ENCODE data around the gene CACNA1I.

- TF ChIP-seq CTCF (IDR thresholded peaks at IDR 0.05; ENCODE audit: insufficient read depth, low read depth, low read length) = no peak
- TF ChIP-seq EZH2 (IDR thresholded peaks at IDR 0.05; ENCODE audit: insufficient read depth, low read length) = no peak
Observed at GRCh38 chr22:39723463-39723862, 152.9 kb downstream of the CACNA1I start.

All from astrocyte (in vitro differentiated cells and primary cell).